SK-N-MC (cell line): ENCODE measurements around the gene EWSR1.
A peak's percentile ranks its signal among the peaks of the same experiment; 100 is the strongest.
"Not testable (repeated sequence)": the region's sequence is repeated elsewhere in the genome, so short reads cannot be mapped to it uniquely, and the experiment has no call there.

Experiments
- DNase-seq: peaks from one replicate; pipeline ENCODE4 v3.0.0-alpha.2; 2011; ENCODE audit warnings: low read depth, low spot score
- H3K27ac ChIP-seq: fragments of 200-600 bp; sonication (generic); 2 replicates; pipeline ENCODE4 v1.5.1; 2016; ENCODE audit warnings: mixed run types
- H3K36me3 ChIP-seq: fragments of 200-600 bp; sonication (generic); 2 replicates; pipeline ENCODE4 v1.6.1; 2017; ENCODE audit warnings: antibody characterized with exemption, low read length, mixed read lengths; ENCODE audit not compliant: insufficient read depth
- H3K4me3 ChIP-seq: fragments of 200-600 bp; sonication (generic); 2 replicates; pipeline ENCODE4 v1.5.1; 2016
- H3K9ac ChIP-seq: fragments of 200-600 bp; sonication (generic); 2 replicates; pipeline ENCODE4 v1.8.0; 2017; ENCODE audit warnings: mixed run types, mixed read lengths; ENCODE audit not compliant: insufficient read length
- H3K9me3 ChIP-seq: fragments of 200-600 bp; sonication (generic); 2 replicates; pipeline ENCODE4 v1.6.1; 2017; ENCODE audit warnings: low read depth, mild to moderate bottlenecking, antibody characterized with exemption, low read length, moderate library complexity, mixed read lengths
- EZH2 ChIP-seq: fragments of 200-600 bp; sonication (generic); IDR thresholded peaks from one replicate; pipeline ENCODE4 v1.6.1; 2017; ENCODE audit warnings: antibody characterized with exemption
- FOXP2 ChIP-seq: optimal IDR thresholded peaks from 2 replicates; pipeline ENCODE3; 2011; ENCODE audit warnings: mild to moderate bottlenecking, moderate library complexity; ENCODE audit not compliant: insufficient read depth; ENCODE audit errors: extremely low read length, control extremely low read depth
- POLR2AphosphoS5 ChIP-seq: IDR thresholded peaks from 2 replicates; pipeline ENCODE4 v1.6.1; 2012; ENCODE audit warnings: mild to moderate bottlenecking, low read depth, low read length, borderline replicate concordance

EWSR1 gene, protein sequence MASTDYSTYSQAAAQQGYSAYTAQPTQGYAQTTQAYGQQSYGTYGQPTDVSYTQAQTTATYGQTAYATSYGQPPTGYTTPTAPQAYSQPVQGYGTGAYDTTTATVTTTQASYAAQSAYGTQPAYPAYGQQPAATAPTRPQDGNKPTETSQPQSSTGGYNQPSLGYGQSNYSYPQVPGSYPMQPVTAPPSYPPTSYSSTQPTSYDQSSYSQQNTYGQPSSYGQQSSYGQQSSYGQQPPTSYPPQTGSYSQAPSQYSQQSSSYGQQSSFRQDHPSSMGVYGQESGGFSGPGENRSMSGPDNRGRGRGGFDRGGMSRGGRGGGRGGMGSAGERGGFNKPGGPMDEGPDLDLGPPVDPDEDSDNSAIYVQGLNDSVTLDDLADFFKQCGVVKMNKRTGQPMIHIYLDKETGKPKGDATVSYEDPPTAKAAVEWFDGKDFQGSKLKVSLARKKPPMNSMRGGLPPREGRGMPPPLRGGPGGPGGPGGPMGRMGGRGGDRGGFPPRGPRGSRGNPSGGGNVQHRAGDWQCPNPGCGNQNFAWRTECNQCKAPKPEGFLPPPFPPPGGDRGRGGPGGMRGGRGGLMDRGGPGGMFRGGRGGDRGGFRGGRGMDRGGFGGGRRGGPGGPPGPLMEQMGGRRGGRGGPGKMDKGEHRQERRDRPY

DNA sequence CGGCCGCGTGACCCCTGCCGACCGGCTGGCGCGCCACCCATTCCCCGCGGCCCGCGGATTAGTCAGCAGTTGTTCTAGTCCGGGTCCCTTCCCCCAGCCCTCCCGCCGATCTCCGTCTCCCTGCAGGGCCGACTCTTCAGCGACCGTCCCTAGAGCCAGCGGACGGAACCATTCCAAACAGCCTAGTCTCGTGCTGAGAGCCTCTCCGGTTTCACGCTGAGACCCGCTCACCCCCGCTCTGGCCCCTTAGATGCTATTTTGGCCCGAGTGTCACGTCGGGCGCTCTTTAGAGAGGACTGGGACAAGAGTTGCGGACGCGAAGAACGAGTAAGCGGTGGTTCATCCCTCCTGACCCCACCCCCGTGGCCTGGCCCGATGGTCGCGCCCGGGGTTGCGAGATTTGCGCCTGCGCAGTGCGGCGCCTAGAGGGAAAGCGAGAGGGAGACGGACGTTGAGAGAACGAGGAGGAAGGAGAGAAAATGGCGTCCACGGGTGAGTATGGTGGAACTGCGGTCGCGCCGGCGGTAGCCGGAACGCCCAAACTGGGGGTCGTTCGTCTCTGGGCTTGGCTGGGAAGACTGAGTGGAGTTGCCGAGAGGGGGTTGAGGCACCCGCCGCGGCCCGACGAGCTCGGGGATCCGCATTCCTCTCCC lies at the start of gene EWSR1, which contains the start of gene RHBDD3:
EWSR1 (plus strand) TSS at position 411 of the 653 bp plus-strand sequence; CDS start at position 480, 69 bp downstream.
RHBDD3 (minus strand) TSS at position 124 of the 653 bp plus-strand sequence. CDS start 2,355 bp downstream, outside the sequence.
- Histone ChIP-seq H3K27ac (peak within 1 kb of the TSS; percentile 100), H3K9ac (peak within 1 kb of the TSS; percentile 100), H3K4me3 (peak within 1 kb of the TSS; percentile 99), H3K36me3 (peaks cover 70% of the 10 kb centered on the region), H3K9me3 (no peaks in the 10 kb centered on the region)
- TF ChIP-seq POLR2AphosphoS5 (peak; percentile 89), FOXP2 (no peak)
- peak; percentile 60 for DNase-seq

DNA sequence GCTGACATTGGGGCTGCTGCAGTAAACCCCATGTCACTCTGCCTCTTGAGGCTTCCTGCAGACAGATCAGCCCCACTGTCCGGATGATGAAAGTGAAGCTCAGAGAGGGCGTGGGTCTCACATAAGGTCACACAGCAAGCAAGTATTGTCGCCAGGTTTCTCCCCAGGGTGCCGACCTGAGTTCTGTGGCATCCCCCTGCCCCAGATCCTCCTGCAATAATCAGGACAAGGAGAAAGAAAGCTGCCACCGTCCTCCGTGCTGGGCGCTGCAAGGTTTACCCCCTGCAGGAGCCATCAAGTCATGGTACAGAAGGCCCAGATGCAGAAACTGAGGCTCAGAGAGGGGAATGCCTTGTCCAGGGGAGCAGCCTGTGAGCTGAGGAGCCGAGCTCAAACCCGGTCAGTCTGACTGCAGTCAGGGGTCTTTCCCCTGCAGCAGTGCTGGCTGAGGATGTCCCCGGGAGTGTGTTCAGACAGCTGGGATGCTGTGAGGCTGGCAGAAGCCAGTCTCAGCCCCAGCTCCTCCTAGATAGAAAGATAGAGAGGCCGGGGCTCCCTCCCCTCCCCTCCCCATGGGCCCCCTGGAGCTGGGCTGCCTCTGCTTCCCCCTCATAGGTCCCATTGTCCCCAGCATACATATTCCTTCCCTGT lies 49.2 kb upstream of the EWSR1 start:
- TF ChIP-seq EZH2 (no peak), FOXP2 (no peak), POLR2AphosphoS5 (no peak)
- H3K4me3 ChIP-seq, result no peak overlapping the region
- H3K36me3 ChIP-seq, result no peaks in the 10 kb centered on the region
- no peak for DNase-seq
- H3K9ac ChIP-seq, result no peak overlapping the region
- H3K9me3 ChIP-seq, result no peaks in the 10 kb centered on the region
- no peak overlapping the region for H3K27ac ChIP-seq

DNA sequence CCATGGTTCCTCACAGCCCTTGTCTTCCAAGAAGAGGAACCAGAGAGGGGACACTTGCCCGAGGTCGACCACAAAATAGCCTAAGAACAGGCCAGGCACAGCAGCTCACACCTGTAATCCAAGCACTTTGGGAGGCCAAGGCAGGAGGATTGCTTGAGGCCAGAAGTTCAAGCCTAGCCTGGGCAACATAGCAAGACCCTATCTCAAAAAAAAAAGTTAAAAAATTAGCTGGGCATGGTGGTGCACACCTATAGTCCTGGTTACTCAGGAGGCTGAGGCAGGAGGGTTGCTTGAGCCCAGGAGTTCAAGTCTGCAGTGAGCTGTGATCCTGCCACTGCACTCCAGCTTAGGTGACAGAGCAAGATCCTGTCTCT lies 48.7 kb upstream of the EWSR1 start:
- not testable (repeated sequence) for H3K9me3 ChIP-seq, DNase-seq, H3K36me3 ChIP-seq, H3K4me3 ChIP-seq, H3K27ac ChIP-seq, H3K9ac ChIP-seq

DNA sequence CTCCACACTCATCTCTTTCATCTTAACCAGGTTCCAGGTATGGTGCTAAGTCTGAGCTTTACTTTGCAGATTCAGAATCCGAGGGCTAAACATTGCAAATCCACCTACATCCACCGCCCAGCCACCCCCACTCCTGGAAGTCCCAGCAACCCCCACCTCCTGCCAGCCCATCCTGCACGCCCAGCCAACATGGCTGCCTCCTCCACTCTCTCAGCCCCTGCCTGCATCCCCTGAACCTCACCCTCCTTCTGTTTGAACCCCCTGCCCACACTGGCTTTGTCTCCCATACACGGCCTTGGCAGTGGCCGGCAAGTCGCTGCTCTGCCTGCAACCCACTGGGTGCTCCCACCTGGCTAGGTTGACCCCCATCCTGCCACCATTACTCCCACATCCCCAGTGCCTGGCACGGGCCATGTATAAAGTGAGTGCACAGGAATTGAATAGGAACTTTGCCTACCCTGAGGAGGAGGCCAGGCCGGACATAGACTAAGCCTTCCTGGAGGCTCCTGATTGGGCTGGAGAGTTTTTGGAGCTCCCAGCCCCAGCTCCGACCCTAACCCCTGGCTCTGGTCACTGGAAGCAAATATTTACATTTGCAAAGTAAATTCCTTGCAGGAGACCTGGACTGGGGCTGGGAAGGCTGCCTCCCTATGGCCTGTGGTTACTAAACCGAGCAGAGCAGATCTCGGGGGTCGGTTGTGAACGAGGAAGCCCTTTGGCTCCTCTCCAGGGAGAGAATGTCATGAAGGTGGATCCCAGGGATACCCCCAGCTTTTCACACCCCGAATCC lies 48.0 kb upstream of the EWSR1 start:
- no peak for TF ChIP-seq EZH2
- no peak for TF ChIP-seq FOXP2
- no peak for TF ChIP-seq POLR2AphosphoS5
- no peak for DNase-seq
- H3K4me3 ChIP-seq, result no peak overlapping the region
- H3K36me3 ChIP-seq, result no peaks in the 10 kb centered on the region
- no peaks in the 10 kb centered on the region for H3K9me3 ChIP-seq
- no peak overlapping the region for H3K27ac ChIP-seq
- H3K9ac ChIP-seq, result no peak overlapping the region

DNA sequence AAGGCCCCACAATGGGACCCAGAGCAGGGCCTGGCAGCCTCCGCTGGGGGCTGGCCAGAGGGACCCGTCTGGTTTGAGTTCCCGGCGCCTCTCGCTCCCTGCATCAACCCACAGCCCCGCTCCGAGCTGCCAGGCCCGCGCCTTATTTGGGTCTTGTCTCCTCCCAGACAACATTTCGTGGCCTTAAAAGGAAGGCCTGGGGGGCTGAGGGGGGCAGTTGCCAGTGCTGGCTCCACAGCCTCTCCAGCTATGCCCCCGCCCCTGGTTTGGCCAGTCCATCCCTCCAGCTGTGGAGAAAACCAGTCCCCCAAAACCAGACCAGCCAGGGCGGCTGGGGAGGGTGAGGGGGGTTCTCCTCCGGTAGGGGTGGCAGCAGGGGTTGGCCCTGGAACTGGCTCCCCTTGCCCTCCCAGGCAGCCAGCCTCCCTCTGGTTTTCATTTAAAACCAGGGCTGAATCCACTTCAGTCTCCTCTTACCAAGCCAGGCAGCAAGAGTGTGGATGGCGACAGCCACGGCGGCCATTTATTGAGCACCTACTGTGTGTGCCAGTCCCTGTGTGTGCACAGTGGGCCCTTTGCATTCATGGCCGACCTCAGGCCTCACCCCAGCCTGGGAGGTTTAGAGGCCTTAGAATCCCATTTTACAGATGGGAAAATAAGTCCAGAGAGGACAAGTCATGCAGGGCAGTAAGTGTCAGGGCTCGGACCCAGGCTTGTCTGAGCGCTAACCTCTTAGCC lies 43.8 kb upstream of the EWSR1 start:
- Histone ChIP-seq H3K9ac (no peak overlapping the region), H3K36me3 (no peaks in the 10 kb centered on the region), H3K4me3 (no peak overlapping the region), H3K27ac (no peak overlapping the region), H3K9me3 (no peaks in the 10 kb centered on the region)
- no peak for TF ChIP-seq FOXP2
- TF ChIP-seq EZH2, result no peak
- no peak for TF ChIP-seq POLR2AphosphoS5
- no peak for DNase-seq

DNA sequence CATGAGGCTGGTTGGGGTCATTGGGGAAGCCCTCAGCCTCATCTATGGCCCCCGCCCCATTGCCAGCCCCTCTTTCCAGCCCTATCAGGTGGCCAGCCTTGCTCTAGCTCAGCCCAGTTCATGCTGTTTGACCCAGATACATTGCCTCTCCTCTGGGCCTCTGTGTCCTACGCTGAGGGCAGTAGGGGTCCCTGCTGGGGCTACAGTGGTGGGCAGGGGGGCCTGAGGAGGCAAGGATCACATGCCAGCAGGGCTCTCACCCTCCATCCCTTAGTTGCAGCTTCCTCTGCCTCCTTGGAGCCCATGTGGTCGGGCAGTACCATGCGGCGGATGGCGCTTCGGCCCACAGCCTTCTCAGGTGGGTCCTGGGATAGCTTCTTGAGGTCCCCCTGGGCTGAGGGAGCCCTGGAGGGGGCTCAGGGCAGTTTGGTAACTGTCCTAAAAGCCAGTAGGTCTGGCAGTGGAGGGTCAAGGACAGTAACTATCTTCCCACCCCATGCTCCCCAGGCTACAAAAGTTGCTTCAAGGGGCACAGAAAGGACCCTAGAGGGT lies 43.1 kb upstream of the EWSR1 start:
- TF ChIP-seq FOXP2 (no peak), POLR2AphosphoS5 (no peak), EZH2 (no peak)
- Histone ChIP-seq H3K27ac (no peak overlapping the region), H3K9me3 (no peaks in the 10 kb centered on the region), H3K36me3 (no peaks in the 10 kb centered on the region), H3K4me3 (no peak overlapping the region), H3K9ac (no peak overlapping the region)
- no peak for DNase-seq
